SK-N-MC (cell line): ENCODE data around the gene EHBP1.

Experiments
- EZH2 ChIP-seq: fragments of 200-600 bp; sonication (generic); IDR thresholded peaks from one replicate; pipeline ENCODE4 v1.6.1; 2017; ENCODE audit warnings: antibody characterized with exemption
- POLR2AphosphoS5 ChIP-seq: IDR thresholded peaks from 2 replicates; pipeline ENCODE4 v1.6.1; 2012; ENCODE audit warnings: mild to moderate bottlenecking, low read depth, low read length, borderline replicate concordance

DNA sequence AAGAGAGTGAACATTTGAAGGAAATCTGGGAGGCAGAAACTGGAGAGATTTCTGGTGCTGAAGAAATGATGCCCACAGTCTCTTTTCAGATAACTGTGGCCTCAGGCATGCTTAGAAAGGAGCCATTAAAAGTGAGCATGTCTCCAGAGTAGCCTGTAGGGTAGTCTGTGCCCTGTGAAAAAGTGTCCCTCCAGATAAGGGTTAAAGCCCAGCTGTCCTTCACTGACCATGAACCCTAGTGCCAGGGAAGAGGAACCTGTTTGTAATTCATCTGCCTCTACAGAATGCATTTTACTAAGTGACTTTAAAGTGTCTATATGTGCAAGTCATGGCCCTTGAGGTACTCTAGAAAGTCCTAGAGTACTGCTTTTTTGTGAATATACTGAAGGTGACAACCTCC is 30.5 kb upstream of the EHBP1 start:
- TF ChIP-seq EZH2 (no peak), POLR2AphosphoS5 (no peak)
